PC-3 (cell line): ENCODE results near the gene HERC5. TPM values are rescaled to one million over a fixed set of nuclear protein-coding genes. Genes with fewer than 3 reads are reported as not detected.

Experiments used
- ATAC-seq: fragments of 200-7000 bp; cut with Tn5 transposase; 2 replicates; pipeline ENCODE4 v1.9.1; 2020; ENCODE audit warnings: mild to moderate bottlenecking, moderate library complexity
- BruUV-seq: library from RNA; stranded (reverse); fragments of 400-500 nt; replicated peaks from 2 replicates; lab custom pipeline; 2021; lab: Mats Ljungman, UMichigan
- CTCF ChIA-PET: fragments of 300-600 bp; sonication (Branson Sonifier 250); formaldehyde crosslinking; loops from one replicate; lab custom pipeline; 2022; ENCODE audit warnings: antibody characterized with exemption; lab: Charles Lee
- POLR2A ChIA-PET: fragments of 300-600 bp; sonication (Branson Sonifier 250); formaldehyde crosslinking; loops from one replicate; lab custom pipeline; 2022; ENCODE audit warnings: antibody characterized with exemption; ENCODE audit not compliant: unreplicated experiment; lab: Charles Lee
- DNase-seq: peaks from one replicate; pipeline ENCODE4 v3.0.0-alpha.2; 2015
- H2AFZ ChIP-seq: fragments of 300-600 bp; sonication (generic); 2 replicates; pipeline ENCODE4 v1.6.0; 2016; ENCODE audit warnings: antibody characterized with exemption, low read length
- H3F3A ChIP-seq: fragments of 300-600 bp; sonication (generic); one replicate; pipeline ENCODE4 v1.6.0; 2017; ENCODE audit warnings: antibody characterized with exemption, low read length, control low read depth, mild to moderate bottlenecking; ENCODE audit not compliant: unreplicated experiment
- H3K27ac ChIP-seq: fragments of 300-600 bp; sonication (generic); 2 replicates; pipeline ENCODE4 v1.5.1; 2016; ENCODE audit warnings: mild to moderate bottlenecking, low read length
- H3K27me3 ChIP-seq: fragments of 300-600 bp; sonication (generic); 2 replicates; pipeline ENCODE4 v1.6.1; 2016; ENCODE audit warnings: low read length, mixed read lengths
- H3K36me3 ChIP-seq: fragments of 300-600 bp; sonication (generic); 2 replicates; pipeline ENCODE4 v1.6.1; 2016; ENCODE audit warnings: low read depth, mixed run types, low read length, mixed read lengths
- H3K4me1 ChIP-seq: fragments of 300-600 bp; sonication (generic); 2 replicates; pipeline ENCODE4 v1.5.1; 2016; ENCODE audit warnings: low read length; ENCODE audit not compliant: insufficient read depth
- H3K4me2 ChIP-seq: fragments of 300-600 bp; sonication (generic); 2 replicates; pipeline ENCODE4 v1.6.0; 2016; ENCODE audit warnings: low read length
- H3K4me3 ChIP-seq: fragments of 300-600 bp; sonication (generic); 2 replicates; pipeline ENCODE4 v1.5.1; 2016; ENCODE audit warnings: mild to moderate bottlenecking, low read length, mixed read lengths
- H3K79me2 ChIP-seq: fragments of 300-600 bp; sonication (generic); 2 replicates; pipeline ENCODE4 v1.6.1; 2017; ENCODE audit warnings: low read length, mixed read lengths
- H3K9ac ChIP-seq: fragments of 300-600 bp; sonication (generic); 2 replicates; pipeline ENCODE4 v1.6.0; 2016; ENCODE audit warnings: mild to moderate bottlenecking, low read length
- H3K9me2 ChIP-seq: fragments of 300-600 bp; sonication (generic); replicated peaks from 2 replicates; pipeline ENCODE4 v1.6.1; 2016; ENCODE audit warnings: mixed run types, low read length, mixed read lengths
- H3K9me3 ChIP-seq: fragments of 300-600 bp; sonication (generic); 2 replicates; pipeline ENCODE4 v1.6.1; 2016; ENCODE audit warnings: low read length, mixed read lengths
- H4K20me1 ChIP-seq: fragments of 300-600 bp; sonication (generic); 2 replicates; pipeline ENCODE4 v1.6.1; 2016; ENCODE audit warnings: low read length, mixed read lengths
- CTCF ChIP-seq: fragments of 300-600 bp; sonication (generic); conservative IDR thresholded peaks from 2 replicates; pipeline ENCODE4 v1.5.1; 2017; ENCODE audit warnings: antibody characterized with exemption, low read depth, mild to moderate bottlenecking, low read length
- EZH2 ChIP-seq: fragments of 300-600 bp; sonication (generic); IDR thresholded peaks from one replicate; pipeline ENCODE4 v1.6.1; 2017; ENCODE audit warnings: antibody characterized with exemption, mild to moderate bottlenecking, low read length; ENCODE audit not compliant: unreplicated experiment
- EZH2phosphoT487 ChIP-seq: fragments of 300-600 bp; sonication (generic); IDR thresholded peaks from 2 replicates; pipeline ENCODE4 v1.6.1; 2018; ENCODE audit warnings: mild to moderate bottlenecking, antibody characterized with exemption, low read length, borderline replicate concordance
- intact Hi-C: fragments of 100-400 bp; cut with micrococcal nuclease; formaldehyde crosslinking; loops from 2 replicates; pipeline ENCODE4 v1.9.0; 2023
- total RNA-seq: library from RNA; depleted of rRNA; stranded (reverse); fragments of >200 nt; gene quantifications from 2 replicates; pipeline ENCODE4 v1.2.3, GENCODE V29; 2014

The HERC5 gene
- total RNA-seq, 1 experiment from 2014 or later, result 2.6 TPM

- Histone ChIP-seq H3K9me3 (no peaks in the 10 kb centered on the region), H2AFZ (peak overlapping the region; percentile 16; the same call in 1 of the 2 replicates), H3K27ac (peak overlapping the region; percentile 99), H3K4me2 (peak overlapping the region; percentile 79), H3K4me3 (peak overlapping the region; percentile 48; the same call in 1 of the 2 replicates), H3K36me3 (no peaks in the 10 kb centered on the region), H4K20me1 (no peaks in the 10 kb centered on the region), H3K9ac (peak overlapping the region; percentile 83), H3F3A (peaks cover 9% of the 10 kb centered on the region), H3K79me2 (no peaks in the 10 kb centered on the region), H3K9me2 (no peaks in the 10 kb centered on the region), H3K27me3 (no peaks in the 10 kb centered on the region), H3K4me1 (peaks cover 28% of the 10 kb centered on the region)
- no peak for TF ChIP-seq EZH2
- no peak for TF ChIP-seq EZH2phosphoT487
- TF ChIP-seq CTCF, result no peak
- ChIA-PET CTCF (interaction anchor here (1.0 kb wide), 1 partner anchor 125 kb away, joined by 5 read pairs; no protein-coding TSS in a partner anchor), POLR2A (no interaction called here)
- peak; percentile 92 for DNase-seq
- BruUV-seq, result TSS peak; percentile 78
- intact Hi-C loops, result loop anchor here (1.0 to 5.0 kb wide), 2 partner anchors 89 to 488 kb away; no protein-coding TSS in a partner anchor
- peak; percentile 83 for ATAC-seq
Measured at GRCh38 chr4:88533937-88534750, 77.2 kb downstream of the HERC5 start.

DNA sequence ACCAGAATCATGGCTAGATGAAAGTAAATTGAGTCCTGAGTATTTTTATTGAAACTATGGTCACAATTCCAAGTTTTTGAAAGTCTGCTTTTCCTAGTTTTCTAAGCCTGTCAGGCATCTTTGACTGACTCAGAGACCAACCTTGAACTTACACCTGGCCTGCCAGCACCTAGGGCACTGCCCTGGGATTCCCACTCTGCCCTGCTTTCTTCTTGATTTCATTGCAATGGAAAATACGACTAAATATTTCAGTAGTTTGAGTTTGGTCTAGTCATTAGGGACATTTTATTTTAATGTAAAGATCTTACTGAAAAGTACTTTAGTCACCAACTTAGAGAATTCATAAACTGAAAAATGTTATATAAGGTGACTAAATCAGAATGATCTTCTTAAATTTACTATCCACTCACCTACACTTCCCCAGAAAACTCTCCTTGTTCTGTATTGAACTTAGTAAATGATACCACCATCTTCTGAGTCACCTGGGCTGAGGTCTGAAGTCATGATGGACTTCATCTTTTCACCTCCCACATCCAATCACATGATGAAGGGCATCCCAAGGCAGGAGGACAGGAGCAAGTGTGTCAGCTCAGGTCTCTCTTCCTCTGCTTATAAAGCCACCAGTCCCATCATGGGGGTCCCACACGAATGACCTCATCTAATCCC, 78.3 kb downstream of the HERC5 start:
- no peaks in the 10 kb centered on the region for H3K27me3 ChIP-seq
- no TSS peak for BruUV-seq
- TF ChIP-seq EZH2phosphoT487, result no peak
- TF ChIP-seq CTCF, result no peak
- TF ChIP-seq EZH2, result no peak
- H3K4me1 ChIP-seq, result peaks cover 28% of the 10 kb centered on the region
- H2AFZ ChIP-seq, result peak overlapping the region; percentile 23; the same call in 1 of the 2 replicates
- no peaks in the 10 kb centered on the region for H3K9me2 ChIP-seq
- H3K9me3 ChIP-seq, result no peaks in the 10 kb centered on the region
- peak overlapping the region; percentile 83 for H3K9ac ChIP-seq
- intact Hi-C loops, result no loop called here
- no peaks in the 10 kb centered on the region for H4K20me1 ChIP-seq
- peak overlapping the region; percentile 79 for H3K4me2 ChIP-seq
- ChIA-PET CTCF (interaction anchor here (1.0 kb wide), 1 partner anchor 124 kb away, joined by 5 read pairs; no protein-coding TSS in a partner anchor), POLR2A (interaction anchor here (0.6 kb wide), 1 partner anchor 257 kb away, joined by 3 read pairs; no protein-coding TSS in a partner anchor)
- H3K27ac ChIP-seq, result peak overlapping the region; percentile 99
- no peaks in the 10 kb centered on the region for H3K36me3 ChIP-seq
- peaks cover 9% of the 10 kb centered on the region for H3F3A ChIP-seq
- DNase-seq, result no peak
- H3K4me3 ChIP-seq, result peak overlapping the region; percentile 48; the same call in 1 of the 2 replicates
- ATAC-seq, result no peak
- no peaks in the 10 kb centered on the region for H3K79me2 ChIP-seq
